ENCODE data around the gene KRTAP10-4. TPM values are rescaled to one million over a fixed set of nuclear protein-coding genes. Genes with fewer than 3 reads are reported as not detected.

Gene KRTAP10-4
- total RNA-seq, 1 donor from 2014 or later: not detected

GRCh38 chr21:44613386-44614155 lies 40.0 kb downstream of the KRTAP10-4 start:
- H3K79me2 ChIP-seq (ENCODE audit: insufficient read depth, low read length): no peaks in the 10 kb centered on the region
- no peak overlapping the region for H3K9ac ChIP-seq (ENCODE audit: low read length)
- H3K4me2 ChIP-seq (ENCODE audit: low read length): no peak overlapping the region
- H4K20me1 ChIP-seq (ENCODE audit: insufficient read depth, low read length): no peaks in the 10 kb centered on the region
- Mint-ChIP-seq H3K4me1 (ENCODE audit: low read depth, unreplicated experiment) (no peaks in the 10 kb centered on the region), H3K9me3 (ENCODE audit: unreplicated experiment) (peaks cover 31% of the 10 kb centered on the region), H3K36me3 (ENCODE audit: low read depth, unreplicated experiment) (peaks cover 2% of the 10 kb centered on the region), H3K4me3 (ENCODE audit: unreplicated experiment) (no peak overlapping the region), H3K27me3 (ENCODE audit: low read depth, unreplicated experiment) (peaks cover 19% of the 10 kb centered on the region), H3K27ac (ENCODE audit: unreplicated experiment) (no peak overlapping the region)
- H3K27me3 ChIP-seq (ENCODE audit: insufficient read depth, low read length): no peaks in the 10 kb centered on the region
- no peak overlapping the region for H3K4me3 ChIP-seq (ENCODE audit: insufficient read depth, low read depth, low read length)
- TF ChIP-seq EZH2 (IDR thresholded peaks at IDR 0.05; ENCODE audit: insufficient read depth, low read length): no peak
- H3K9me3 ChIP-seq (ENCODE audit: insufficient read depth, low read depth, low read length): peaks cover 9% of the 10 kb centered on the region
- no peak overlapping the region for H3K27ac ChIP-seq (ENCODE audit: low read depth, low read length)
- FAIRE-seq (no peak), DNase-seq (ENCODE audit: low read depth) (no peak)
- H3K4me1 ChIP-seq (ENCODE audit: insufficient read depth, low read length): no peaks in the 10 kb centered on the region
- H3K36me3 ChIP-seq (ENCODE audit: insufficient read depth, low read length): no peaks in the 10 kb centered on the region
- no peak overlapping the region for H2AFZ ChIP-seq (ENCODE audit: low read depth, low read length)

- Mint-ChIP-seq H3K4me3 (ENCODE audit: unreplicated experiment) (no peak overlapping the region), H3K9me3 (ENCODE audit: unreplicated experiment) (peaks cover 33% of the 10 kb centered on the region), H3K36me3 (ENCODE audit: low read depth, unreplicated experiment) (peaks cover 2% of the 10 kb centered on the region), H3K27ac (ENCODE audit: unreplicated experiment) (no peak overlapping the region), H3K4me1 (ENCODE audit: low read depth, unreplicated experiment) (no peaks in the 10 kb centered on the region), H3K27me3 (ENCODE audit: low read depth, unreplicated experiment) (peaks cover 19% of the 10 kb centered on the region)
- Histone ChIP-seq H3K4me1 (ENCODE audit: insufficient read depth, low read length) (no peaks in the 10 kb centered on the region), H3K4me3 (ENCODE audit: insufficient read depth, low read depth, low read length) (no peak overlapping the region), H3K27me3 (ENCODE audit: insufficient read depth, low read length) (no peaks in the 10 kb centered on the region), H2AFZ (ENCODE audit: low read depth, low read length) (no peak overlapping the region), H3K9me3 (ENCODE audit: insufficient read depth, low read depth, low read length) (peaks cover 9% of the 10 kb centered on the region), H3K27ac (ENCODE audit: low read depth, low read length) (no peak overlapping the region), H3K9ac (ENCODE audit: low read length) (no peak overlapping the region), H3K79me2 (ENCODE audit: insufficient read depth, low read length) (no peaks in the 10 kb centered on the region), H3K36me3 (ENCODE audit: insufficient read depth, low read length) (no peaks in the 10 kb centered on the region), H3K4me2 (ENCODE audit: low read length) (no peak overlapping the region), H4K20me1 (ENCODE audit: insufficient read depth, low read length) (no peaks in the 10 kb centered on the region)
- no peak for FAIRE-seq
- DNase-seq (ENCODE audit: low read depth): no peak
- TF ChIP-seq CTCF (IDR thresholded peaks at IDR 0.05; ENCODE audit: insufficient read depth, low read depth, low read length): no peak
These were observed 40.7 kb downstream of the KRTAP10-4 start for GRCh38 chr21:44614161-44614631.

GRCh38 chr21:44614961-44615391 lies 41.4 kb downstream of the KRTAP10-4 start:
- FAIRE-seq (no peak), DNase-seq (ENCODE audit: low read depth) (no peak)
- Histone ChIP-seq H3K36me3 (ENCODE audit: insufficient read depth, low read length) (no peaks in the 10 kb centered on the region), H3K27me3 (ENCODE audit: insufficient read depth, low read length) (no peaks in the 10 kb centered on the region), H3K9me3 (ENCODE audit: insufficient read depth, low read depth, low read length) (peaks cover 9% of the 10 kb centered on the region), H3K79me2 (ENCODE audit: insufficient read depth, low read length) (no peaks in the 10 kb centered on the region), H4K20me1 (ENCODE audit: insufficient read depth, low read length) (no peaks in the 10 kb centered on the region), H3K4me2 (ENCODE audit: low read length) (no peak overlapping the region), H2AFZ (ENCODE audit: low read depth, low read length) (no peak overlapping the region), H3K4me1 (ENCODE audit: insufficient read depth, low read length) (no peaks in the 10 kb centered on the region), H3K27ac (ENCODE audit: low read depth, low read length) (no peak overlapping the region), H3K9ac (ENCODE audit: low read length) (no peak overlapping the region), H3K4me3 (ENCODE audit: insufficient read depth, low read depth, low read length) (no peak overlapping the region)
- Mint-ChIP-seq H3K4me3 (ENCODE audit: unreplicated experiment) (no peak overlapping the region), H3K27me3 (ENCODE audit: low read depth, unreplicated experiment) (peaks cover 19% of the 10 kb centered on the region), H3K9me3 (ENCODE audit: unreplicated experiment) (peaks cover 37% of the 10 kb centered on the region), H3K27ac (ENCODE audit: unreplicated experiment) (no peak overlapping the region), H3K36me3 (ENCODE audit: low read depth, unreplicated experiment) (peaks cover 2% of the 10 kb centered on the region), H3K4me1 (ENCODE audit: low read depth, unreplicated experiment) (no peaks in the 10 kb centered on the region)
- TF ChIP-seq CTCF (IDR thresholded peaks at IDR 0.05; ENCODE audit: insufficient read depth, low read depth, low read length): no peak
- no peak for TF ChIP-seq EZH2 (IDR thresholded peaks at IDR 0.05; ENCODE audit: insufficient read depth, low read length)

Measured in astrocyte (in vitro differentiated cells and primary cell).